H9 (cell line): ENCODE results near the gene RSPH3. TPM values are rescaled to one million over a fixed set of nuclear protein-coding genes. Genes with fewer than 3 reads are reported as not detected.
A peak's percentile ranks its signal among the peaks of the same experiment; 100 is the strongest.

Experiments used
- DNase-seq: peaks from one replicate; pipeline ENCODE4 v3.0.0-alpha.2; 2017
- H2AFZ ChIP-seq: one replicate; pipeline ENCODE4 v1.6.1; 2013; ENCODE audit warnings: mild to moderate bottlenecking, low read length, control low read depth, moderate library complexity
- H2AK5ac ChIP-seq: 2 replicates; pipeline ENCODE4 v1.6.1; 2013; ENCODE audit warnings: low read length, control low read depth, mixed read lengths; ENCODE audit not compliant: insufficient read length
- H2BK120ac ChIP-seq: one replicate; pipeline ENCODE4 v1.6.1; 2013; ENCODE audit warnings: low read depth, mild to moderate bottlenecking, low read length, control low read depth, inconsistent platforms; ENCODE audit not compliant: poor library complexity, severe bottlenecking
- H2BK12ac ChIP-seq: 2 replicates; pipeline ENCODE4 v1.6.1; 2013; ENCODE audit warnings: low read length, control low read depth, mixed read lengths, low read depth; ENCODE audit not compliant: insufficient read length
- H2BK15ac ChIP-seq: 2 replicates; pipeline ENCODE4 v1.6.1; 2013; ENCODE audit warnings: low read depth, low read length, control low read depth
- H2BK20ac ChIP-seq: one replicate; pipeline ENCODE4 v1.6.1; 2013; ENCODE audit warnings: low read depth, mild to moderate bottlenecking, low read length, control low read depth, inconsistent platforms; ENCODE audit not compliant: poor library complexity, severe bottlenecking
- H2BK5ac ChIP-seq: 2 replicates; pipeline ENCODE4 v1.6.1; 2013; ENCODE audit warnings: low read length, control low read depth, mixed read lengths; ENCODE audit not compliant: insufficient read length
- H3K14ac ChIP-seq: 2 replicates; pipeline ENCODE4 v1.6.1; 2013; ENCODE audit warnings: low read length, control low read depth; ENCODE audit not compliant: insufficient read depth
- H3K18ac ChIP-seq: 2 replicates; pipeline ENCODE4 v1.6.1; 2013; ENCODE audit warnings: low read depth, mild to moderate bottlenecking, mixed read lengths, low read length, control low read depth; ENCODE audit not compliant: insufficient read length
- H3K23ac ChIP-seq: 2 replicates; pipeline ENCODE4 v1.6.1; 2013; ENCODE audit warnings: low read length, control low read depth, mixed read lengths, low read depth; ENCODE audit not compliant: insufficient read length
- H3K23me2 ChIP-seq: 2 replicates; pipeline ENCODE4 v1.6.1; 2013; ENCODE audit warnings: low read depth, mild to moderate bottlenecking, mixed read lengths, low read length, control low read depth; ENCODE audit not compliant: insufficient read length, poor library complexity, severe bottlenecking
- H3K27ac ChIP-seq: 2 replicates; pipeline ENCODE4 v1.5.1; 2013; ENCODE audit warnings: low read length, control low read depth, mixed read lengths, low read depth; ENCODE audit not compliant: insufficient read length
- H3K27me3 ChIP-seq: 2 replicates; pipeline ENCODE4 v1.6.1; 2013; ENCODE audit warnings: low read length, control low read depth, inconsistent platforms; ENCODE audit not compliant: insufficient read depth
- H3K4ac ChIP-seq: 2 replicates; pipeline ENCODE4 v1.6.1; 2013; ENCODE audit warnings: low read depth, mild to moderate bottlenecking, control low read depth, inconsistent platforms, low read length, moderate library complexity
- H3K4me1 ChIP-seq: 2 replicates; pipeline ENCODE4 v1.6.1; 2013; ENCODE audit warnings: low read length, control low read depth, inconsistent platforms; ENCODE audit not compliant: insufficient read depth
- H3K4me2 ChIP-seq: 2 replicates; pipeline ENCODE4 v1.6.1; 2013; ENCODE audit warnings: low read length, control low read depth, mixed read lengths; ENCODE audit not compliant: insufficient read length, insufficient read depth
- H3K56ac ChIP-seq: 2 replicates; pipeline ENCODE4 v1.6.1; 2013; ENCODE audit warnings: low read depth, mild to moderate bottlenecking, mixed read lengths, low read length, control low read depth; ENCODE audit not compliant: insufficient read length
- H3K79me1 ChIP-seq: 2 replicates; pipeline ENCODE4 v1.6.1; 2013; ENCODE audit warnings: low read depth, mild to moderate bottlenecking, moderate library complexity, low read length, control low read depth, inconsistent platforms; ENCODE audit not compliant: insufficient read depth, poor library complexity, severe bottlenecking
- H3K79me2 ChIP-seq: 2 replicates; pipeline ENCODE4 v1.6.1; 2013; ENCODE audit warnings: low read length, control low read depth, inconsistent platforms; ENCODE audit not compliant: insufficient read depth
- H3K9ac ChIP-seq: 2 replicates; pipeline ENCODE4 v1.6.1; 2013; ENCODE audit warnings: low read length, control low read depth, mixed read lengths; ENCODE audit not compliant: insufficient read length; ENCODE audit errors: extremely low read depth
- H3K9me3 ChIP-seq: one replicate; pipeline ENCODE4 v1.6.1; 2013; ENCODE audit warnings: low read depth, low read length, inconsistent platforms; ENCODE audit not compliant: control insufficient read depth
- H3T11ph ChIP-seq: one replicate; pipeline ENCODE4 v1.6.1; 2013; ENCODE audit warnings: mild to moderate bottlenecking, low read length, control low read depth, inconsistent platforms
- H4K20me1 ChIP-seq: one replicate; pipeline ENCODE4 v1.6.1; 2013; ENCODE audit not compliant: control insufficient read depth, insufficient read length, insufficient read depth
- H4K5ac ChIP-seq: 2 replicates; pipeline ENCODE4 v1.6.1; 2013; ENCODE audit warnings: low read depth, mild to moderate bottlenecking, mixed read lengths, low read length, control low read depth; ENCODE audit not compliant: insufficient read length
- H4K8ac ChIP-seq: replicated peaks from 2 replicates; pipeline ENCODE4 v1.6.1; 2013; ENCODE audit warnings: low read length, control low read depth, mixed read lengths, low read depth; ENCODE audit not compliant: insufficient read length
- H4K91ac ChIP-seq: 2 replicates; pipeline ENCODE4 v1.6.1; 2013; ENCODE audit warnings: low read depth, mild to moderate bottlenecking, moderate library complexity, mixed read lengths, low read length, control low read depth; ENCODE audit not compliant: insufficient read length
- H3K27ac Mint-ChIP-seq, 3 experiments: 2 replicates in 2 of 3; 3 replicates in 1 of 3; pipeline ENCODE4 v1.8.0; 2020 to 2021; ENCODE audit warnings: mixed read lengths in 3 of 3, mild to moderate bottlenecking in 1 of 3, moderate library complexity in 1 of 3
- H3K27me3 Mint-ChIP-seq: 2 replicates; pipeline ENCODE4 v1.8.0; 2021; ENCODE audit warnings: low read depth, mild to moderate bottlenecking, moderate library complexity, mixed read lengths
- H3K36me3 Mint-ChIP-seq, 3 experiments: 2 replicates in 2 of 3; 3 replicates in 1 of 3; pipeline ENCODE4 v1.8.0; 2020 to 2021; ENCODE audit warnings: low read depth in 3 of 3, mixed read lengths in 3 of 3; ENCODE audit not compliant: insufficient read depth in 1 of 3
- H3K4me1 Mint-ChIP-seq, 2 experiments: 2 replicates each; pipeline ENCODE4 v1.8.0; 2020; ENCODE audit warnings: mixed read lengths in 2 of 2
- H3K4me3 Mint-ChIP-seq, 2 experiments: 2 replicates in 1 of 2; 3 replicates in 1 of 2; pipeline ENCODE4 v1.8.0; 2020 to 2021; ENCODE audit warnings: mild to moderate bottlenecking in 2 of 2, mixed read lengths in 2 of 2, moderate library complexity in 1 of 2
- H3K9me3 Mint-ChIP-seq, 2 experiments: 2 replicates in 1 of 2; 3 replicates in 1 of 2; pipeline ENCODE4 v1.8.0; 2020; ENCODE audit warnings: mild to moderate bottlenecking in 2 of 2, mixed read lengths in 2 of 2, moderate library complexity in 1 of 2
- CTCF ChIP-seq: fragments of 200-600 bp; sonication (generic); conservative IDR thresholded peaks from 3 replicates; pipeline ENCODE4 v1.8.0; 2021; ENCODE audit warnings: antibody characterized with exemption, mild to moderate bottlenecking
- WGBS: extraction: QIAGEN DNeasy Blood & Tissue Kit; methylation state at CpG from one replicate; pipeline ENCODE4 v1.1.7; 2013; ENCODE audit warnings: missing lambda C conversion rate, low lambda C conversion rate, mixed read lengths; ENCODE audit not compliant: insufficient read length; ENCODE audit errors: extremely low coverage; 5-methylcytosine and 5-hydroxymethylcytosine counted together
- total RNA-seq: library from RNA; stranded (reverse); gene quantifications from 2 replicates; pipeline ENCODE4 v1.2.1, GENCODE V29; 2021

Gene RSPH3
- total RNA-seq, 1 experiment from 2014 or later: 2.2 TPM

GRCh38 chr6:159045801-159046200 lies 45.8 kb upstream of the RSPH3 start:
- no peak overlapping the region for H3K4ac ChIP-seq
- H2BK12ac ChIP-seq: no peak overlapping the region
- no peaks in the 10 kb centered on the region for H4K20me1 ChIP-seq
- Mint-ChIP-seq H3K36me3 (no peaks in the 10 kb centered on the region), H3K9me3 (no peaks in the 10 kb centered on the region), H3K4me3 (no peak overlapping the region), H3K27ac (no peak overlapping the region; a peak in 1 of 7 replicates), H3K27me3 (no peaks in the 10 kb centered on the region; the same call in 1 of the 2 replicates), H3K4me1 (peaks cover 12 to 15% of the 10 kb centered on the region in 2 experiments)
- no peaks in the 10 kb centered on the region for H3K79me1 ChIP-seq
- H2BK15ac ChIP-seq: no peak overlapping the region
- no peak overlapping the region for H3K4me2 ChIP-seq
- H3T11ph ChIP-seq: no peak overlapping the region
- no peak overlapping the region for H2BK20ac ChIP-seq
- peak; percentile 36; the same call in 2 of the 3 replicates for TF ChIP-seq CTCF
- H2BK5ac ChIP-seq: no peak overlapping the region
- no peak overlapping the region for H3K56ac ChIP-seq
- H3K23me2 ChIP-seq: no peaks in the 10 kb centered on the region
- H3K27ac ChIP-seq: no peak overlapping the region
- no peak overlapping the region for H3K14ac ChIP-seq
- no peaks in the 10 kb centered on the region for H3K79me2 ChIP-seq
- no peaks in the 10 kb centered on the region for H3K27me3 ChIP-seq
- no peak overlapping the region for H2AFZ ChIP-seq
- no peak for DNase-seq
- no peak overlapping the region for H3K9ac ChIP-seq
- no peaks in the 10 kb centered on the region for H3K4me1 ChIP-seq
- no peak overlapping the region for H2AK5ac ChIP-seq
- no peak overlapping the region for H4K91ac ChIP-seq
- H2BK120ac ChIP-seq: no peak overlapping the region
- H3K18ac ChIP-seq: no peak overlapping the region
- no peak overlapping the region for H3K23ac ChIP-seq
- H3K9me3 ChIP-seq: no peaks in the 10 kb centered on the region
- H4K8ac ChIP-seq: no peak overlapping the region
- no peak overlapping the region for H4K5ac ChIP-seq
- no CpG with 5 or more reads among the region's 7 CpGs for WGBS
